ENCODE measurements around the gene DNAJC5. TPM values are rescaled to one million over a fixed set of nuclear protein-coding genes. Genes with fewer than 3 reads are reported as not detected.
A peak's percentile ranks its signal among the peaks of the same experiment; 100 is the strongest.

DNAJC5 gene
- total RNA-seq, 2 experiments from 2014 or later, result 19.4 to 19.5 TPM

- CTCF ChIA-PET, result no interaction called here
- intact Hi-C loops (cut with micrococcal nuclease), result no loop called here
- Mint-ChIP-seq H3K9me3 (no peaks in the 10 kb centered on the region), H3K4me1 (ENCODE audit: low read depth) (peaks cover 15% of the 10 kb centered on the region), H3K36me3 (ENCODE audit: low read depth) (peaks cover 11% of the 10 kb centered on the region), H3K27ac (peak overlapping the region; percentile 54), H3K27me3 (ENCODE audit: low read depth) (no peaks in the 10 kb centered on the region), H3K4me3 (no peak overlapping the region)
- peak; percentile 49 for DNase-seq
Observed at GRCh38 chr20:63942250-63942951, 47.5 kb downstream of the DNAJC5 start.

- intact Hi-C loops (cut with micrococcal nuclease), result no loop called here
- H3K4me1 Mint-ChIP-seq (ENCODE audit: low read depth), result peaks cover 23% of the 10 kb centered on the region
- H3K27ac Mint-ChIP-seq, result no peak overlapping the region
- H3K36me3 Mint-ChIP-seq (ENCODE audit: low read depth), result peaks cover 12% of the 10 kb centered on the region
- no peak for DNase-seq
- CTCF ChIA-PET, result no interaction called here
- no peaks in the 10 kb centered on the region for H3K9me3 Mint-ChIP-seq
- H3K27me3 Mint-ChIP-seq (ENCODE audit: low read depth), result no peaks in the 10 kb centered on the region
- no peak overlapping the region for H3K4me3 Mint-ChIP-seq
Observed at GRCh38 chr20:63942969-63943807, 48.3 kb downstream of the DNAJC5 start.

DNA sequence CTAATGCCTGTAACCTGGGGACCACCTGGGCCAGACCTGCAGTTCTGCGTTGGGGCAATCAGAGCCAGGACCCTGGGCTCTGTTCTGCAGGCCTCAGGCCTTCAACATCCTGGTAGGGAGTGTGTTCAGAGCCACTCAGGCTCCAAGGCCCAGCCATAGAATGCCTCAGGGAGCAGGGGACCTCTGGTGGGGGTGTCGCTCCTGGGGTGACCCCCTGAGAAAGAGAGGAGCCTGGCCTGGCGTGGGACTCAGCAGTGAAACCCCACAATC is 48.8 kb downstream of the DNAJC5 start:
- Mint-ChIP-seq H3K27me3 (ENCODE audit: low read depth) (no peaks in the 10 kb centered on the region), H3K9me3 (no peaks in the 10 kb centered on the region), H3K27ac (no peak overlapping the region), H3K4me3 (no peak overlapping the region), H3K4me1 (ENCODE audit: low read depth) (peaks cover 29% of the 10 kb centered on the region), H3K36me3 (ENCODE audit: low read depth) (peaks cover 13% of the 10 kb centered on the region)
- intact Hi-C loops (cut with micrococcal nuclease), result no loop called here
- CTCF ChIA-PET, result no interaction called here
- DNase-seq, result no peak

DNA sequence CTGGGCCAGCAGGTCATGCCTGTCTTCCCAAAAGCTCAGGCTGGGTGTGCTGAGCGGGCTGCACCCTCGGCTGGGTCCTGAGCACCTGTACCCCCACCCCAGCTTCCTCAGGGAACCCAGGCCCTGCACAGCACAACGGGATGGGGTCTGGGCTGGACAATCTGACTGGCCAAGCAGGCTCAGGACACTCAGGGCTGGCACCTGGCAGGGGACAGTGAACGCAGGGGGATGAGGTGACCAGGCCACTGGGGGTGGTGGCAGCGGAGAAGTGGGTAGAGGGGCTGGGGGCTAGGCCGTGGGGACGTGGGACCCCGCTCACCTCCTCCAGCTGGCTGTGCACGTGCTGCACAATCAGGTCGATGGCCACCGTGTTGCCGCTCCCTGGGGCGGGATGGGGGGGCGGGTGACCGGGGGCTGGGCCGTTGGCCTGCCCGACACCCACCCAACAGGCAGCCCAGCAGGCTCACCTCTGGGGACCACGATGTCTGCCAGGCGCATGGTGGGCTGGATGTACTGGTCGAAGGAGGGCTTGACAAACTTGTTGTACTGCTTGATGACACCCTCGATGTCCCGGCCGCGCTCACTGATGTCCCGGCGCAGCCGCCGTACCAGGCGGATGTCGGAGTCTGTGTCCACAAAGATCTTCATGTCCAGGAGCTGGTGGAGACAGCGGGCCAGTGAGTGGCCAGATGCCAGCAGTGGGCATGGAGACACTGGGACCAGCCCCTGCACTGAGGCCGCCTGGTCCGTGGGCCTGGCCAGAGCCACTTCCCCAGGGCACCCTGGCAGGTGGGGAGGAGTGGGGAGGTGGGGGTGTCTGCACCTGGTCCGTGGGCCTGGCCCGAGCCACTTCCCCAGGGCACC is 49.4 kb downstream of the DNAJC5 start:
- Mint-ChIP-seq H3K36me3 (ENCODE audit: low read depth) (peaks cover 13% of the 10 kb centered on the region), H3K4me3 (no peak overlapping the region), H3K27ac (no peak overlapping the region), H3K4me1 (ENCODE audit: low read depth) (peaks cover 34% of the 10 kb centered on the region), H3K9me3 (no peaks in the 10 kb centered on the region), H3K27me3 (ENCODE audit: low read depth) (no peaks in the 10 kb centered on the region)
- intact Hi-C loops (cut with micrococcal nuclease), result no loop called here
- CTCF ChIA-PET, result no interaction called here
- no peak for DNase-seq

- Mint-ChIP-seq H3K36me3 (ENCODE audit: low read depth) (peaks cover 12% of the 10 kb centered on the region), H3K27ac (no peak overlapping the region), H3K4me3 (no peak overlapping the region), H3K9me3 (no peaks in the 10 kb centered on the region), H3K27me3 (ENCODE audit: low read depth) (no peaks in the 10 kb centered on the region), H3K4me1 (ENCODE audit: low read depth) (peaks cover 41% of the 10 kb centered on the region)
- CTCF ChIA-PET, result no interaction called here
- DNase-seq, result no peak
- intact Hi-C loops (cut with micrococcal nuclease), result no loop called here
Observed at GRCh38 chr20:63945031-63945658, 50.2 kb downstream of the DNAJC5 start.

- no peak overlapping the region for H3K27ac Mint-ChIP-seq
- intact Hi-C loops (cut with micrococcal nuclease), result no loop called here
- CTCF ChIA-PET, result no interaction called here
- H3K4me1 Mint-ChIP-seq (ENCODE audit: low read depth), result peaks cover 39% of the 10 kb centered on the region
- H3K36me3 Mint-ChIP-seq (ENCODE audit: low read depth), result peaks cover 7% of the 10 kb centered on the region
- no peaks in the 10 kb centered on the region for H3K27me3 Mint-ChIP-seq (ENCODE audit: low read depth)
- no peak for DNase-seq
- no peak overlapping the region for H3K4me3 Mint-ChIP-seq
- H3K9me3 Mint-ChIP-seq, result no peaks in the 10 kb centered on the region
Observed at GRCh38 chr20:63945921-63946920, 51.3 kb downstream of the DNAJC5 start.

DNA sequence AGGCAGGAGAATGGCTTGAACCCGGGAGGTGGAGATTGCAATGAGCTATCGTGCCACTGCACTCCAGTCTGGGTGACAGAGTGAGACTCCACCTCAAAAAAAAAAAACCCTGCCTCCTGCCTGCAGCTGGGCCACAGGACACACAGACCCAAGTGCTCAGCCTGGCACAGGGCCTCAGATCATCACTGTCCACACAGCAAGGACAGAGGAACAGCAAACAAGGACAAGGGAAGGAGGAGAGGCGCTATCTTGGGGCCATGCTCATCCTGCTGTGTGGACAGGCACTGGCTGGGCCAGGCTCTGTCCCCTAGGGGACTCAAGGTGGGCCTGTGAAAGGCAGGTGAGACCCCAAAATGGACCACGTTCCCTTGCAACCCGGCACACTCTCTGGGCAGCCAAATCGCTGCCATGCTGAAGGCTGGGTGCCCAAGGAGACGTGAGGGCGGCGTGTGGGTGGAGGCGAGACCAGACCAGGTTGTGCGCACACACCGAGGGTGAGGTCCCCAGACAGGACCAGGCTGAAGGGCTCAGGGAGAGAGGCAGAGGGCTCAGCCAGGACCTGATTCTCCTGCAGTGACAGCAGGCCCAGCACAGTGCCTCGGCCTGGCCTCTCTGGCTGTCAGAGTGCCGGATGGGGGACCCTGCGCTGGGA is 52.2 kb downstream of the DNAJC5 start:
- CTCF ChIA-PET, result no interaction called here
- peak overlapping the region; percentile 34 for H3K4me3 Mint-ChIP-seq
- H3K27ac Mint-ChIP-seq, result peak overlapping the region; percentile 50
- DNase-seq, result no peak
- peaks cover 7% of the 10 kb centered on the region for H3K36me3 Mint-ChIP-seq (ENCODE audit: low read depth)
- H3K9me3 Mint-ChIP-seq, result no peaks in the 10 kb centered on the region
- H3K4me1 Mint-ChIP-seq (ENCODE audit: low read depth), result peaks cover 35% of the 10 kb centered on the region
- intact Hi-C loops (cut with micrococcal nuclease), result no loop called here
- no peaks in the 10 kb centered on the region for H3K27me3 Mint-ChIP-seq (ENCODE audit: low read depth)

DNA sequence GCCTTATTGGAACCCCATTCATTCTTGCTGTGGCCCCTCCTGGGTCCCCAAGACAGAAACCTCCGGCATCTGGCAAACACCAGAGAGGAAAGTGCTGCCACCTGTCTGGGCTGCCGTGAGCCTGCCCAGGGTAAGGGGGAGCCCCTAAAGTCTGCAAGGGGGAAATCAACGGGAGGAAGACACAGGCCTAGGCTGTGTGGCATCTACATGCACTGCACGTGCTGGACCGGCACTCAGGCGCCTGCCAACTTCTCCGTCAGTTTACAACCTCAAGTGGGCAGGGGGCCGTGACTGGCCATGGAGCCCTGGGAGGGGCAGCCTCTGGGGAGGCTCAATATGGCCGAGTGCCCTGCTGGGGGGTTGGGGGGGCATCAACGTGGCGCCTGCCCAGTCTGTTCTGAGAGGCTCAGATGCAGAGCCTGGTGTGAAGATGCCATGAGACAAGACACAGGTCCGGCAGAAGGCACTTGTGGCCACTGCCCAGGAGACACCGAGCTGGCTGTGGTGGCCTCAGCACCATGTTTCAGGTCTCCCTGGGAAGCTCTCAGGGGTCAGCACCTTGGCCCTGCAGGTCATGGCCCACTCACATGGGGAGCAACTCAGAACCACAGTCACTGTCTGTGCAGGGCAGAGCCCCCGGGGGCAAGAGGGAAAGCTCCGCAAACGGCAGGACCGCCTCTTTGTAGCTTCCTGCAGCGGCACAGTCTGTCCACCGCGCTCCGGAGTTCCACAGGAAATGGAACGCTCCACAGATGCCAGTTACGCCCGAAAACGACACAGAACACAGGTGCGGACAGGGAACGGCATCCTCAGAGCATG is 52.9 kb downstream of the DNAJC5 start:
- H3K4me3 Mint-ChIP-seq, result peak overlapping the region; percentile 45
- intact Hi-C loops (cut with micrococcal nuclease), result no loop called here
- peak; percentile 74 for DNase-seq
- peak overlapping the region; percentile 50 for H3K27ac Mint-ChIP-seq
- no peaks in the 10 kb centered on the region for H3K9me3 Mint-ChIP-seq
- peaks cover 34% of the 10 kb centered on the region for H3K4me1 Mint-ChIP-seq (ENCODE audit: low read depth)
- peaks cover 7% of the 10 kb centered on the region for H3K36me3 Mint-ChIP-seq (ENCODE audit: low read depth)
- CTCF ChIA-PET, result no interaction called here
- H3K27me3 Mint-ChIP-seq (ENCODE audit: low read depth), result no peaks in the 10 kb centered on the region

GRCh38 chr20:63950701-63951397 is 55.9 kb downstream of the DNAJC5 start:
- CTCF ChIA-PET, result interaction anchor here (1.8 kb wide), 1 partner anchor 23 kb away, joined by 6 read pairs; no protein-coding TSS in a partner anchor
- DNase-seq, result no peak
- peak overlapping the region; percentile 26 for H3K27ac Mint-ChIP-seq
- H3K27me3 Mint-ChIP-seq (ENCODE audit: low read depth), result no peaks in the 10 kb centered on the region
- peaks cover 3% of the 10 kb centered on the region for H3K36me3 Mint-ChIP-seq (ENCODE audit: low read depth)
- no peak overlapping the region for H3K4me3 Mint-ChIP-seq
- no peaks in the 10 kb centered on the region for H3K9me3 Mint-ChIP-seq
- peaks cover 55% of the 10 kb centered on the region for H3K4me1 Mint-ChIP-seq (ENCODE audit: low read depth)
- intact Hi-C loops (cut with micrococcal nuclease), result no loop called here
